Stimulated activated CD8-positive, alpha-beta memory T cell treated with anti-CD3 and anti-CD28 coated beads, Interleukin-2, amount 100 ng/mL, for 48 hours (primary cell): Measurements from ENCODE around the gene NDUFA3.
"Not testable (repeated sequence)": the region's sequence is repeated elsewhere in the genome, so short reads cannot be mapped to it uniquely, and the experiment has no call there.

Experiments
- DNase-seq, 2 donors: peaks; one replicate each; pipeline ENCODE4 v3.0.0-alpha.2; 2020; ENCODE audit warnings: low read depth in 2 of 2

Gene NDUFA3

DNA sequence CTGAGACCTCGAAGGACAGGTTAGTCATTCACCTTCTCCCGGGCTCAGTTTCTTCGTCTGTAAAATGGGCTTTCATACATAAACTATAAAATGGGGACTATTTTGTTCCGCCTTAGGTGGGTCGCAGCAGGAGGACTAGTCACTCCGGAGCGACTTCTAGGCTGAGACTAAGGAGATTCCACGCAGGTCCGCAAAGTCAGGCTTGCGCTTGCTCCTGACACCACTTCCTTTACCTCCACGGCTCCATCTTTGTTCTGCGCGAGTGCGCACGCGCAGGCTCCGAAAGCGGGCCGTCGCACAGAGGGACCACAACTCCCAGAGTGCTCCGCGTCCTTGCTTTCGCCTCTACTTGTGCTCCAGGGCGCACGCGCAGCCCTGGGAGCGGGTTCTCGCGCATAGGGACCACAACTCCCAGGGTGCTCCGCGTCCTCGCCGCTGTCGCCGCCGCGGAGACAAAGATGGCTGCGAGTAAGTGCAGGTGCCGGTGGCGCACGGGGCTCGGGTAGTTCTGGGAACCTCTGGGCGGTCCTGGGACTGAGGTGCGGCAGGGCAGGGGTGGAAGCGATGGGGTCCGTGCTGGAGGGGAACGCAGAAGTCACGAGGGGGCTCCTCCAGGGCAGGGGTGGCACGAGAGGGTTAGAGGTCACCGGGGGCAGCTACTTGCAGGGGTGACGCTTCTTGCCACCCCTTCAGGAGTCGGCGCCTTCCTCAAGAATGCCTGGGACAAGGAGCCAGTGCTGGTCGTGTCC lies at the start of gene NDUFA3:
Gene NDUFA3, plus strand, starts transcription at position 435 of the 749 bp plus-strand sequence. Its CDS starts 24 bp downstream, at position 459.
- peak; percentile 93 to 95 for DNase-seq

DNA sequence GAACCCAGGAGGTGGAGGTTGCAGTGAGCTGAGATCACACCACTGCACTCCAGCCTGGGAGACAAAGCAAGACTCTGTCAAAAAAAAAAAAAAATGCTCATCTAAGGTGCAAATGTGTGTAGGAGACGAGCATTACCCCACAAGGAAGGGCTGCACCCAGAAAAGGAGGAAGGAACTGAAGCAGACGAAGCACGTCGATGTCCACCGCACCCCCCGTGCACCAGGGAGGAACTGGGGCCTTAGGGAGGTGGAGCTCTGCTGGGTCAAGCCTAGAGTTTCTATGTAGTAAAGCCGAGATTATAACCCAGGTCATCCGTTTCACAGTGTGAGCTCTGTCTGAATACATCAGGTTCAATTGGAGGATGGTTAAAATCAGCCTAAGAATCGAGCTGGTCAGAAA lies 40.0 kb upstream of the NDUFA3 start:
- no peak for DNase-seq

DNA sequence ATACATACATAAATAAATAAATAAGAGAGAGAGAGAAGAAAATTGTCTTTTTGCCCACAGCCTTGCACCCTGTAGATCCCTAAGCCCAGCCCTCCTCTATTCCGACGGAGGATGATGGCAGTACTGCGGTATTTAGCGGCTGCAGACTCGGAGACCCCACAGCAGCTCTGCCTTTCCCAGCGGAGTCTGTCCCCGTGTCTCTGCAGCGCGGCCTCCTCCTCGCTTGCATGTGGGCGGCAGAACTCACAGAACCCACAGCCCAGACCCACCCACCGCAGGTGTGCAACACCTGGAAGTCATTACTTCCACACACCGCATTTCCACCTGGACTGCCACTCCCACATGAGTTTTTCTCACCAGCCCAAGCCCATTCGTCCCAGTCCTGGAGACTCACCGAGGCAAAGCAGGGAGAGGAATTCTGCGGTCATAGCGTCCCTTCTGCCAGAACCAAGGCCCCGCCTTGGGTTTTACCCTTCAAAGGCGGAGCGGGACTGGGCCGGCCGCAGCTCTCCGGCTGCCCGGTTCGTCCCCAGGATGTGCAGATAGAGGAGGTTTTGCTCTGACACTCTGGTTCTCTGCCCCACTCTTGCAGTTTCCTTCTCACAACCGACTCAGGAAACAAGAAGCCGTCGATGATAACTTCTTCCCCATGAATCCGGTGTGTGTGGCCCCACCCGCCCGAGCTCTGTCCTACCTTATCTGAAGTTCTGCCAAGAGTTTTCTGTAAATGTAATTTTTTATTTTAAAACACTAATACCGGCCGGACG lies 39.1 kb upstream of the NDUFA3 start, which contains the start of gene VSTM1:
Gene VSTM1, minus strand, starts transcription at position 548 of the 767 bp plus-strand sequence. Its CDS starts 120 bp downstream, at position 428.
- no peak for DNase-seq

DNA sequence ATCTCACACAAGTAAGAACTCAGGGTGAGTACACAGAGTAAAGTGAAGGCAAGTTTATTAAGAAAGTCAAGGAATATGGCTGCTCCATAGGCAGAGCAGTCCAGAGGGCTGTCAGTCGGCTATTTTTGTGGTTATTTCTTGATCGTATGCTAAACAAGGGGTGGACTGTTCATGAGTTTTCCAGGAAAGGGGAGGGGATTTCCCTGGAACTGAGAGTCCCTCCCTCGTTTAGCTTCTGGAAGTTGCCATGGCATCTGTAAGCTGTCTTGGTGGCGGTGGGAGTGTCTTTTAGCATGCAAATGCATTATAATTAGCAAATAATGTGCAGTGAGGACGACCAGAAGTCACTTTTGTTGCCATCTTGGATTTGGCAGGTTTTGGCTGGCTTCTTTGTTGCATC lies 33.2 kb upstream of the NDUFA3 start:
- DNase-seq: no peak

DNA sequence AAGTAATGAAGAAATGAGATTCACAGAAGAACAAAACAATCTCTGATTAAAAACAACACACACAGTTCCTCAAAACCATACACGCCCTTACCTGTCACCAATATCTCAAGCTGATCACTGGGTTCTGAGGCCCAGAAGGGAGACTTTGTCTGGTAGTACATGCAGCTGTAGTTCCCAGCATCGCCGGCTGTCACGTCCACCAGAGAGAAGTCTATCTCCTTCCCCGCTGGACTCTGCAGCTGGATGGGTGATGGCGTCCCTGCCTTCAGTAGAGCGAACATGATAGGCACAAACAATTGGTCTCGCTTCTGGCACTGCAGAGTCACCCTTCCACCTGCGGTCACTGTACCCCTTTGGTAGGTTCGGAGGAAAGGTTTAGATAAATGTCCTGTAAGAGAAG lies 28.8 kb upstream of the NDUFA3 start:
- no peak for DNase-seq

DNA sequence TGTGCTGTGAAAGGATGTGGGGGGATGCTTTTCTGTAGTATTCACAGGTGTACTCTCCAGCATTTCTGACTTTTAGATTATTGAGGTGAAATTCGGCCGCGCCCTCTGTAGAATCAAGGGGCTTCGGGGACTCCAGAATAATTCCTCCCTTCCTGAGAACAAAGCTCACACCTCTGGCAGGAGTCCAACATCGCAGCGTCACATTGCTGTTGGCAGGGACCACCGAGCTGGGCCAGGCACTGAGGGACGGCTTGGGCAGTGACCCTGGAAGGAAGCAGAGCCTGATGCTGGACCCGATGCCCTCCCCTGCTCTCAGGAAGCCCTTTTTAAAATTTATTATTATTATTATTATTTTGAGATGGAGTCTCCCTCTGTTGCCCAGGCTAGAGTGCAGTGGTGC lies 27.8 kb upstream of the NDUFA3 start:
- DNase-seq: no peak

DNA sequence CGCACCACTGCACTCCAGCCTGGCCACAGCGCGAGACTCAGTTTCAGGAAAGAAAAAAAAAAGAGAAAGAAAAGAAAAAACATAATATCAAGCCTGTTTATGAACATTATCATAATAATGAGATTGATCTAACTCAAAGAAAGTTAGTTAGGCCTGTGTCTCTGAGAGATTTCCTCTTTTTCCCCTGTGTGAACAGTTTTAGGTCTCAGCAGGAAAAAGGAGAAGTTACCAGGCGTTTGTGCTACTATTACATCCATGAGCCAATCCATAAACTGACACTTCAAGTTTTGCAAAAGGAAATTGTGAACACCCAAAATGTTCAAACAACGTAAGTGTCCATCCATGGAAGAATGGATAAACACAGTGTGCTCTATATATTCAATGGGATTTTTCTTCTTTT lies 25.3 kb upstream of the NDUFA3 start:
- DNase-seq: no peak

DNA sequence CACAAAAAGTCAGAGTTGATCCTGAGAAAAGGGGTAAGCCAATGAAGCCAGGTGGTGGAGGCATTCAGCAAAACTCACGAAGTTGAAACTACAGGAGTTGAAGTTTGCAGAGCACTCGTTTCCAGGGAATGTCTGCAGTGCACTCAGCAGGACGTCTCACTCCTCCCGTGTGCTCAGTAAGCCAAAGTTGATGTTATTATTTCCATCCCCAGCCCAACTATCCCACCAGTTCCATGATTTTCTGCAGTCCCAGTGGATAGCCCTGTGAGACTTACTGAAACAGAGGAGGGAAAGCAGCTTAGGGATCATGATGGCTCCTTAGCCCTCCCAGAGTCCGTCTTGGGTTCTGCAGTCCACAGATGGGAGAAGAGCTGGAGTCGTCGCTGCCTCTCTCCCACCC lies 21.6 kb upstream of the NDUFA3 start, which contains the start of gene TARM1:
Gene TARM1, minus strand, starts transcription at position 334 of the 400 bp plus-strand sequence. Its CDS starts 25 bp downstream, at position 309.
- DNase-seq: no peak

DNA sequence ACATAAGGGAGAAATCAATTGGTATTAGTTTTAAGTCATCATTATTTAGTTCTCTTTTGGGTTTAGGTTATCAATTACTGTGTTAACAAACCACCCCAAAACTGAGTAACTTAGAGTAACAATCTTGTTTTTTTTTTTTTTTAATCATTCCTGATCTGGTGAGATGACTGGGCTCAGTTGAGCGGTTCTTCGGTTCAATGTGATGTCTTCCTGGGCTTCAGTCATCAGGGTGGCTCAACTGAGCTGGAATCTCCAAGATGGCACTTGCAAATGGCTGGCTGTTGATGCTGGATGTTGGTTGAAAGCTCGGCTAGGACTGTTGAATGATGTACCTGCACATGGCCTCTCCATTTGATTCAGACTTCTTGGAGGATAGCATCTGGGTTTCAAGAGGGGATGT lies 18.2 kb upstream of the NDUFA3 start:
- DNase-seq: no peak

DNA sequence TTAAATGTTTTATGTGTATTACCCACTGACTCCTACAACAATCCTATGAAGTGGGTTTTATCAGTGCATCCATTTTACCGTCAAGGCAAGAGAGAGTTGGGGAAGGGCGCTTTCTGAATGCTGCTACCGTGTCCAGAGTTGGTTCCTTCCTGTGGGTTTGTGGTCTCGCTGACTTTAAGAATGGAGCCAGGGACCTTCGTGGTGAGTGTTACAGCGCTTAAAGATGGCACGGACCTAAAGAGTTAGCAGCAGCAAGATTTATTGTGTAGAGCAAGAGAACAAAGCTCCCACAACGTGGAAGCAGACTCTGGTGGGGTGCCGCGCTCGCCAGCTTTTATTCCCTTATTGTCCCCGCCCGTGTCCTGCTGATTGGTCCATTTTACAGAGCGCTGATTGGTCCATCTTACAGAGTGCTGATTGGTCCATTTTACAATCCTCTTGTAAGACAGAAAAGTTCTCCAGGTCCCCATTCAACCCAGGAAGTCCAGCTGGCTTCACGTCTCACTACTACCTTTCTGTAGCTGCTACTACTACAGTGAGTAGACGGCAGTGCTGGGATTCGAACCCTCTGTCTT lies 8.1 kb upstream of the NDUFA3 start:
- DNase-seq: no peak

DNA sequence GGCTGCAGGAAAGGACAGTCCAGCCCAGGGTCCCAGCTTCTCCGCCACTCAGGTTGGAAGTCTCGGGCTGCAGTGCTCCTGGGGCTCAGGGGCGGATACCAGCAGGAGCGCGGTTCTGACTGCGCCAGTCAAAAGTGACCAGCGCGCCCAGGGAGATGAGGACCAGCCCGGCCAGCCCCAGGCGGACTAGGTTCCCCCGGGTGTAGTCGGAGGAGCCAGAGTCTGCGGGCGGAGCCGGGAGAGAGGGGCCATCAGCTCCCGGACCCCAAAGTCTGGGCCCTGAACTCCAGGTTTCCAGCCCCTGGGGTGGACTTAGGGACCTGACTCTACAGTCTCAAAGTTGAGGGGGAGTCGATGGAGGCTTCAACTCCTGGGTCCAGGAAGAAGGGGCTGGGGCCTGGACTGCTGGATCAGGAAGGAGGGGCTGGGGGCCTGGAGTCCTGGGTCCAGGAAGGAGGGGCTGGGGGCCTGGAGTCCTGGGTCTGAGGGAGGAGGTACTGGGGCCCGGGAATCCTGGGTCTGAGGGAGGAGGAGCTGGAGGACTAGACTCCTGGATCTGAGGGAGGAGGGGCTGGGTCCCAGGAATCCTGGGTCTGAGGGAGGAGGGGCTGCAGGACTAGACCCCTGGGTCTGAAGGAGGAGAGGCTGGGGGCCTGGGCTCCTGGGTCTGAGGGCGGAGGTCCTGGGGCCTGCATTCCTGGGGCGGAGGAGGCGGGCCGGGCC lies 7.4 kb upstream of the NDUFA3 start:
- DNase-seq: no peak

DNA sequence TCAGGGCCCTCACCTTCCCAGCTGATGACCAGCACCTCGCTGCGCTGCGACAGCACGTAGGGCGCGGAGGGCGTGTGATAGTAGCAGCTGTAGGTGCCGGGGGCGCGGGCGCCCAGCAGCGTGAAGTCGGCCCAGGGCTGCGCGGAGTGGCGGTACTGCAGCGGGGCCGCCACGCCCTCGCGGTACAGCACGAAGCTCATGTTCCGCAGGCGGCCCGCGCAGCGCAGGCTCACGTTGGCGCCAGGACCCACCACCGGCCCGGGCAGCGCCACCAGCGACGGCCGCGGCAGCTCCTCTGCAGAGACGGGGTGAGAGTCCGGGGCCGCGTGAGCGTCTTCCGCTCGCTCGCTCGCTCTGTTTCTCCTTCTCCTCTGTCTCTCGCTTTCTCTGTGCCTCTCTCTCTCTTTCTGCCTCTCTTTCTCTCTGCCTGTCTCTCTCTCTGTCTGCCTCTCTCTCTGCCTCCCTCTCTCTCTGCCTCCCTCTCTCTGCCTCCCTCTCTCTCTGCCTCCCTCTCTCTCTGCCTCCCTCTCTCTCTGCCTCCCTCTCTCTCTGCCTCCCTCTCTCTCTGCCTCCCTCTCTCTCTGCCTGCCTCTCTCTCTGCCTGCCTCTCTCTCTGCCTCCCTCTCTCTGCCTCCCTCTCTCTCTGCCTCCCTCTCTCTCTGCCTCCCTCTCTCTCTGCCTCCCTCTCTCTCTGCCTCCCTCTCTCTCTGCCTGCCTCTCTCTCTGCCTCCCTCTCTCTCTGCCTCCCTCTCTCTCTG lies 6.6 kb upstream of the NDUFA3 start:
- DNase-seq: peak in 1 of 2 donors; percentile 39

DNA sequence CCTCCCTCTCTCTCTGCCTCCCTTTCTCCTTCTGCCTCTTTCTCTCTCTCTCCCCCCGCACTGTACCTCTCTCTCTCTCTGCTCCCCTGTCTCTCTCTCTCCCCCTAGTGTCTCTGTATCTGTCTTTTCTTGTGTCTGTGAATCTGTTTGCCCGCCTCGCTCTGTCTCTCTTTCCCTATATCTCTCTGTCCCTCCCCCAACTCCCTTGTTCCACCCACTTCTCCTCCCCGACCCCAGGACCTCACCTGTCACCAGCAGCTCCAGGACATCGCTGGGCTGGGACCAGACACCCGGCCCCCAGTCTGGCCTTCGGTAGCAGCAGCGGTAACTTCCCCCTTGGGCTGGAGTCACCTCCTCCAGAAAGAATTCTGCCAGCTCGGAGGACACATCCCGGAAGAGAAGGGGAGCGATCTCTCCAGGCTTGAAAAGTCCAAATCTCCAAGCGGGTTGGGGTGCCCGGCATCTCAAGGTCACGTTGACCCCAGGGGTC lies 6.0 kb upstream of the NDUFA3 start:
- no peak for DNase-seq

DNA sequence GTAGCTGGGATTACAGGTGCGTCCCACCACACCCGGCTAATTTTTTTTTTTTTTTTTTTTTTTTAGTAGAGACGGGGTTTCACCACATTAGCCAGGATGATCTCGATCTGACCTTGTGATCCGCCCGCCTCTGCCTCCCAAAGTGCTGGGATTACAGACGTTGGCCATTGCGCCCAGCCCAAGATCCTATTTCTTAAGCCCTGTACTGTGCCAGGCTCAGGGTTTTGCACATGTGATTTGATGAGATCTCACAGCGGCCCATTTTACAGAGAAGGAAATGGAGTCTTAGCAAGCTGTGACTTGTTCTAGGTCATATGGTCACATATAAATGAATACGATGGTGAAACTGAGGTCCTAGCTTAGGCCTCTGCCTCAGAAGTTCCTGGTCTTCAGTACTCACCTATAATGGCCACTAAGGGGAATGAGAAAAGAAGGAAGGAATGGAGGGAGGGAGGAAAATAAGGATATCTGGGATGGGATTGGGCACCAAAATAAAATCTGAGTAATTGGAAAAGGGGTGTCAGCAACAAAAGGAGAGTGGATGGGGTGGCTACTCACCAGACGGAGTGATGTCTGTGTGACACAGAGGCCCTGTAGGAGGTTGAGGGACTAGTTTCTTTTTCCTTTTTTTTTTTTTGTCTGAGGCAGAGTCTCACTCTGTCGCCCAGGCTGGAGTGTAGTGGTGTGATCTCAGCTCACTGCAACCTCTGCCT lies 3.3 kb upstream of the NDUFA3 start:
- DNase-seq: no peak

DNA sequence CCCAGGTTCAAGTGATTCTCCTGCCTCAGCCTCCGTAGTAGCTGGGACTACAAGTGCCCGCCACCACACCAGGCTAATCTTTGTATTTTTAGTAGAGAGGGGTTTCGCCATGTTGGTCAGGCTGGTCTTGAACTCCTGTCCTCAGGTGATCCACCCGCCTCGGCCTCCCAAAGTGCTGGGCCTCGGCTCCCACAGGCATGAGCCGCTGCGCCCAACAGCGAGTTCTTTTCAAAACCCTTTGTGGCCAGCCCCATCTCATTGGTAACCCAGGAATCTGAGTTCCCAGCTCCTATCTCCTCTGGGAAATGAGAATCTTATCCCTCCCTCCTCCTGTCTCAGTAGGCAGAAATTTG lies 2.8 kb upstream of the NDUFA3 start:
- DNase-seq: not testable (repeated sequence)

DNA sequence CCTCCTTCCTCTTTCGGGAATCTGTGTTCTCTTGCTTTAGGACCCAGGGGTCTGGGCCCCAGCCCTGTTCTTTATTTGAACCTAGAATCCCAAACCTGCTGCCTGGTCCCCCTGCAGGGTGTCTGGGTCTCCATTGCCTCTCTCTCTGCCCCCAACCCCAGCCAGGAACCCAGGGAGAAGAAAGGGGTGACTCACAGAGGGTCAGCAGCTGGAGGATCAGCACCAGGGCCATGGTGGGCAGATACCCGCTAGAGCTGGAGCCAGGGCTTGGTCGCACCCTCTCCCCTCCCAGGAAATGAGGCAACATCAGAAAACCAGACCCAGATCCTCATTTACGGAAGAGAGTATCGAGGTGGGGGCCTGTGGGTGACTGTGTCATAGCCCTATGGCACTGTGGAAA lies 2.1 kb upstream of the NDUFA3 start, which contains the start of gene OSCAR:
Gene OSCAR, minus strand, starts transcription at position 243 of the 400 bp plus-strand sequence. Its CDS starts 11 bp downstream, at position 232.
- DNase-seq: no peak

DNA sequence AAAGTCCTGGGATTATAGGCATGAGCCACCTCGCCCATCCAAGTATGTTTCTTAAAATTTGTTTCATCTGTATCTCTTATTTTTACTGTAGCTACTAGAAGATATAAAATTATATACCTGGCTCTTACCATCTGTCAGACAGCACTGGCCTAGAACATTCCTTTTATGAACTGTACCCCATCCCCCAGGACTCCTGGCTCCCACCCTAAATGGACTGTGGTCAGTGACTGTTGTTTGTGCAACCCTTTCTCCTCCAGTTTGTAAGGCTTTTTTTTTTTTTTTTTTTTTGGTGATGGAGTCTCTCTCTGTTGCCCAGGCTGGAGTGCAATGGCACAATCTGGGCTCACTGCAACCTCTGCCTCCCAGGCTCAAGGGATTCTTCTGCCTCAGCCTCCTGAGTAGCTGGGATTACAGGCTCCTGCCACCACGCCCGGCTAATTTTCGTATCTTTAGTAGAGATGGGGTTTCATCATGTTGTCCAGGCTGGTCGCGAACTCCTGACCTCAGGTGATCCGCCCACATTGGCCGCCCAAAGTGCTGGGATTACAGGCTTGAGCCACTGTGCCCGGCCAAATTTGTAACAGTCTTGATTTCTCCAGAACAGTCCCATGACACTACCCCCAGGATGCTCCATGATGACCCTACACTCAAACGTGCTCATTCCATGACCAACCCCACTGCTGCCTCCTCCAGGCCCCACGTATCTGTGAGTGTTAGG lies 2.5 kb downstream of the NDUFA3 start:
- DNase-seq: no peak

DNA sequence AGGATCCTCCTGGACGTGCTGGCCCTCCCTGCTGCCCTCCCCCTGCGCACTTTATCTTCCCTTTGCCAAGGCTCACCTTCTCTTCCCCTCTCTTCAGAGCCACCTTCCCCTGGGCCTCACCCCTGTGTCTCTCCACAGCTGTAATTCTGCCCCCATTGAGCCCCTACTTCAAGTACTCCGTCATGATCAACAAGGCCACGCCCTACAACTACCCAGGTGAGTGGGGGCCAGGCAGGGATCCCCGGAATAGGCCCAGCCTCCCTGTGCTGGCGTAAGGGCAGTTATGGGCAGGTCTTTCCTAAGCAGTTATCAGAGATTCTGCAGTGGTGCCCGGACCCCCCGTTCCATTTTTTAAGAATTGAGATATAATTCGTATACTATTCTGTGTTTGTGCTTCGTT lies 3.1 kb downstream of the NDUFA3 start:
- DNase-seq: no peak

DNA sequence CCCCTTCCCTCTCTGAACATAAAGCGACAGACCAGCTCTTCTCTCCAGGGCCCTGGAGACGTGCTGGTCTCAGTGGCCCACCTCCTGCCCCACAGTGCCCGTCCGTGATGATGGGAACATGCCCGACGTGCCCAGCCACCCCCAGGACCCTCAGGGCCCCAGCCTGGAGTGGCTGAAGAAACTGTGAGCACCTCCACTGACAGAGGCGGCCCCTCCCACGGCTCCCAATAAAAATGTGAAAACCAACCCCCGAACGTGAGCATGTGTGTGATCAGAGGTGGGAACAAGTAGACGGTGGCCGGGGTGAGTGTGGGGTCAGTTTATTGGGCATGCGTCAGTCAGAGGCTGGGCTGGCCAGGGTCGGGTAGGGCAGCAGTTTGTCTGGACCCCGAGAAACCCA lies 4.1 kb downstream of the NDUFA3 start:
- DNase-seq: no peak
